ENCODE results near the gene CFAP73. TPM values are rescaled to one million over a fixed set of nuclear protein-coding genes. Genes with fewer than 3 reads are reported as not detected.

The CFAP73 gene
- total and polyA plus RNA-seq, 4 experiments from 2014 or later = 0.18 TPM; not detected in 3

- Mint-ChIP-seq H3K4me1 (peaks cover 26 to 51% (median 35%) of the 10 kb centered on the region in 4 donors), H3K4me3 (peak overlapping the region; percentile 95 to 98 (median 96)), H3K27me3 (no peaks in the 10 kb centered on the region), H3K36me3 (peaks cover 13 to 41% of the 10 kb centered on the region in 2 donors), H3K9me3 (peaks cover 0 to 1% (median 0%) of the 10 kb centered on the region in 8 donors), H3K27ac (peak overlapping the region; percentile 95 to 98 (median 97))
- intact Hi-C loops (cut with micrococcal nuclease) = loop anchor here (1.0 to 10.0 kb wide), 2 partner anchors 31 to 279 kb away; partner anchors contain the start of gene OAS1
- Histone ChIP-seq H3K4me3 (ENCODE audit: low read length in 2 of 2) (peak overlapping the region; percentile 74 to 91), H3K9me3 (ENCODE audit: control insufficient read depth in 1 of 2, low read length in 2 of 2) (no peaks in the 10 kb centered on the region), H3K36me3 (ENCODE audit: insufficient read depth, low read length) (peaks cover 18% of the 10 kb centered on the region), H3K4me1 (ENCODE audit: insufficient read depth, low read length) (peaks cover 42% of the 10 kb centered on the region), H3K27me3 (ENCODE audit: insufficient read depth, low read length) (no peaks in the 10 kb centered on the region), H3K27ac (ENCODE audit: low read depth, low read length) (peak overlapping the region; percentile 92)
- no peak for DNase-seq
- CTCF ChIA-PET (ENCODE audit: partially characterized antibody) = interaction anchor here (2.5 kb wide), 1 partner anchor 10 kb away, joined by 14 read pairs; no protein-coding TSS in a partner anchor
- POLR2A ChIA-PET (ENCODE audit: partially characterized antibody) = interaction anchor here (0.6 to 6.1 kb wide), 11 partner anchors 10 to 277 kb away, joined by 3 to 55 read pairs (median 6); partner anchors contain the start of genes OAS1, OAS2, SLC8B1 and TPCN1
These were observed 34.8 kb downstream of the CFAP73 start for GRCh38 chr12:113184098-113184899.

DNA sequence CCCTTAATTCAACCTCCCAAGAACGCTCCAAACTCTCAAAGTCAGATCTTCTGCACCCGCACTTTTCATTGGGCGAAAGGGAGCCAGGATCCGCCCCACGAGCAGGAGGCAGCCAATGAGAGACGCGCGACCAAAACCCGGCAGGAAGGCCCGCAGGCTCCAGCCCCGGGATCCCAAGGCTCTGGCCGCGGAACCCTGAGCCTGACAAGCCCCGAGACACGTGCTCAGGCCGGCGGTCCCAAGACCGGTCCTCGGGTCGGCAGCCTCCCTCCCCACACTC, 35.3 kb downstream of the CFAP73 start:
- H3K27ac Mint-ChIP-seq = peak overlapping the region; percentile 95 to 98 (median 97)
- peaks cover 13 to 38% of the 10 kb centered on the region in 2 donors for H3K36me3 Mint-ChIP-seq
- Histone ChIP-seq H3K4me3 (ENCODE audit: low read length in 2 of 2) (peak overlapping the region; percentile 74 to 91), H3K36me3 (ENCODE audit: insufficient read depth, low read length) (peaks cover 13% of the 10 kb centered on the region), H3K9me3 (ENCODE audit: control insufficient read depth in 1 of 2, low read length in 2 of 2) (no peaks in the 10 kb centered on the region), H3K27me3 (ENCODE audit: insufficient read depth, low read length) (no peaks in the 10 kb centered on the region), H3K27ac (ENCODE audit: low read depth, low read length) (peak overlapping the region; percentile 92), H3K4me1 (ENCODE audit: insufficient read depth, low read length) (peaks cover 42% of the 10 kb centered on the region)
- H3K4me1 Mint-ChIP-seq = peaks cover 26 to 53% (median 37%) of the 10 kb centered on the region in 4 donors
- peak; percentile 90 to 95 (median 91) for DNase-seq
- peak overlapping the region; percentile 95 to 98 (median 96) for H3K4me3 Mint-ChIP-seq
- H3K27me3 Mint-ChIP-seq = no peaks in the 10 kb centered on the region
- peaks cover 0 to 1% (median 0%) of the 10 kb centered on the region in 8 donors for H3K9me3 Mint-ChIP-seq
- ChIA-PET CTCF (ENCODE audit: partially characterized antibody) (interaction anchor here (2.5 kb wide), 1 partner anchor 11 kb away, joined by 14 read pairs; no protein-coding TSS in a partner anchor), POLR2A (ENCODE audit: partially characterized antibody) (interaction anchor here (0.7 to 6.1 kb wide), 15 partner anchors 10 to 206 kb away, joined by 3 to 55 read pairs (median 4); partner anchors contain the start of genes OAS2, SLC8B1 and TPCN1)
- intact Hi-C loops (cut with micrococcal nuclease) = loop anchor here (1.0 to 10.0 kb wide), 6 partner anchors 32 to 280 kb away; partner anchors contain the start of genes OAS1, OAS2, PLBD2 and SLC8B1

GRCh38 chr12:113185180-113186032, 35.9 kb downstream of the CFAP73 start, which contains the start of the genes DDX54 and RITA1:
Gene DDX54 (minus strand): TSS chr12:113185478. CDS start chr12:113185451, 27 bp downstream.
Gene RITA1 (plus strand): TSS chr12:113185721. CDS start chr12:113186747, 1,026 bp downstream.
- no peaks in the 10 kb centered on the region for H3K27me3 ChIP-seq (ENCODE audit: insufficient read depth, low read length)
- peaks cover 7% of the 10 kb centered on the region for H3K36me3 ChIP-seq (ENCODE audit: insufficient read depth, low read length)
- no peaks in the 10 kb centered on the region for H3K9me3 ChIP-seq (ENCODE audit: control insufficient read depth in 1 of 2, low read length in 2 of 2)
- H3K27ac Mint-ChIP-seq = peak within 1 kb of the TSS; percentile 95 to 98 (median 97)
- CTCF ChIA-PET (ENCODE audit: partially characterized antibody) = interaction anchor here (1.1 to 1.3 kb wide), 2 partner anchors 9 to 87 kb away, joined by 3 to 4 read pairs; no protein-coding TSS in a partner anchor
- intact Hi-C loops (cut with micrococcal nuclease) = loop anchor here (1.0 to 10.0 kb wide), 5 partner anchors 36 to 281 kb away; partner anchors contain the start of genes OAS1, OAS2, PLBD2 and SLC8B1
- POLR2A ChIA-PET (ENCODE audit: partially characterized antibody) = interaction anchor here (0.7 to 6.1 kb wide), 15 partner anchors 10 to 207 kb away, joined by 3 to 55 read pairs (median 4); partner anchors contain the start of genes OAS2, SLC8B1 and TPCN1
- H3K4me1 Mint-ChIP-seq = peaks cover 25 to 53% (median 37%) of the 10 kb centered on the region in 4 donors
- DNase-seq = peak; percentile 78 to 91 (median 87)
- H3K4me3 Mint-ChIP-seq = peak within 1 kb of the TSS; percentile 95 to 98 (median 96)
- peak within 1 kb of the TSS; percentile 74 to 91 for H3K4me3 ChIP-seq (ENCODE audit: low read length in 2 of 2)
- H3K9me3 Mint-ChIP-seq = peaks cover 0 to 1% (median 0%) of the 10 kb centered on the region in 8 donors
- peak within 1 kb of the TSS; percentile 92 for H3K27ac ChIP-seq (ENCODE audit: low read depth, low read length)
- H3K4me1 ChIP-seq (ENCODE audit: insufficient read depth, low read length) = peaks cover 42% of the 10 kb centered on the region
- H3K36me3 Mint-ChIP-seq = peaks cover 8 to 34% of the 10 kb centered on the region in 2 donors
- H3K27me3 Mint-ChIP-seq = no peaks in the 10 kb centered on the region

DNA sequence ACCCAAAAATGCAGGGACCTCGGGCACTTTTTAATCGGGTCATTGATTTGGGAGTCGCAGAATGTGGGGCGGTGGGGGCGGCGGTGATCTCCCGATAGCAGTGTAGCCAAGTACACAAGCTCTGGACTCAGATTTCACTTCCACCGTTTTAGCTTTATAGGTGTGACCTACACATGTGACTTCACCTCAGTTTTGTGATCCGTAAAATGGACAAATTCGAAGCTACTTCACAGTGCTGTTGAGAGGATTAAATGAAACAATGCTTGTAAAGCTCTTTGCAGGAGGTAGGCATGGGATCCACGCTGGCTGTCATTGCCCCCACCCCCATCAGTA, 36.5 kb downstream of the CFAP73 start:
- Histone ChIP-seq H3K4me3 (ENCODE audit: low read length in 2 of 2) (peak overlapping the region; percentile 74 to 91), H3K27me3 (ENCODE audit: insufficient read depth, low read length) (no peaks in the 10 kb centered on the region), H3K9me3 (ENCODE audit: control insufficient read depth in 1 of 2, low read length in 2 of 2) (no peaks in the 10 kb centered on the region), H3K27ac (ENCODE audit: low read depth, low read length) (peak overlapping the region; percentile 92), H3K36me3 (ENCODE audit: insufficient read depth, low read length) (peaks cover 1% of the 10 kb centered on the region), H3K4me1 (ENCODE audit: insufficient read depth, low read length) (peaks cover 42% of the 10 kb centered on the region)
- intact Hi-C loops (cut with micrococcal nuclease) = loop anchor here (5.0 to 10.0 kb wide), 2 partner anchors 209 to 281 kb away; partner anchors contain the start of genes OAS1 and OAS2
- Mint-ChIP-seq H3K27ac (peak overlapping the region; percentile 77 to 98 (median 95)), H3K9me3 (no peaks in the 10 kb centered on the region), H3K36me3 (peaks cover 5 to 35% of the 10 kb centered on the region in 2 donors), H3K4me3 (peak overlapping the region; percentile 89 to 98 (median 96)), H3K27me3 (no peaks in the 10 kb centered on the region), H3K4me1 (peaks cover 25 to 53% (median 37%) of the 10 kb centered on the region in 4 donors)
- DNase-seq = no peak
- ChIA-PET POLR2A (ENCODE audit: partially characterized antibody) (interaction anchor here (0.7 to 6.1 kb wide), 10 partner anchors 9 to 207 kb away, joined by 3 to 55 read pairs (median 8); partner anchors contain the start of genes OAS2, SLC8B1 and TPCN1), CTCF (ENCODE audit: partially characterized antibody) (interaction anchor here (1.1 to 1.3 kb wide), 2 partner anchors 10 to 88 kb away, joined by 3 to 4 read pairs; no protein-coding TSS in a partner anchor)

GRCh38 chr12:113186666-113187325, 37.3 kb downstream of the CFAP73 start:
- H3K4me1 Mint-ChIP-seq = peaks cover 25 to 49% (median 37%) of the 10 kb centered on the region in 4 donors
- Histone ChIP-seq H3K4me3 (ENCODE audit: low read length in 2 of 2) (peak overlapping the region in 1 of 2 donors; percentile 91), H3K27me3 (ENCODE audit: insufficient read depth, low read length) (no peaks in the 10 kb centered on the region), H3K27ac (ENCODE audit: low read depth, low read length) (no peak overlapping the region), H3K4me1 (ENCODE audit: insufficient read depth, low read length) (peaks cover 40% of the 10 kb centered on the region), H3K36me3 (ENCODE audit: insufficient read depth, low read length) (peaks cover 7% of the 10 kb centered on the region), H3K9me3 (ENCODE audit: control insufficient read depth in 1 of 2, low read length in 2 of 2) (no peaks in the 10 kb centered on the region)
- peak overlapping the region; percentile 89 to 98 (median 96) for H3K4me3 Mint-ChIP-seq
- no peak for DNase-seq
- intact Hi-C loops (cut with micrococcal nuclease) = loop anchor here (1.0 to 10.0 kb wide), 3 partner anchors 17 to 282 kb away; partner anchors contain the start of genes OAS1 and OAS2
- no peaks in the 10 kb centered on the region for H3K27me3 Mint-ChIP-seq
- peak overlapping the region; percentile 77 to 98 (median 93) for H3K27ac Mint-ChIP-seq
- no peaks in the 10 kb centered on the region for H3K9me3 Mint-ChIP-seq
- POLR2A ChIA-PET (ENCODE audit: partially characterized antibody) = interaction anchor here (2.5 to 6.1 kb wide), 4 partner anchors 22 to 208 kb away, joined by 11 to 55 read pairs (median 20); partner anchors contain the start of genes OAS2 and TPCN1
- H3K36me3 Mint-ChIP-seq = peaks cover 5 to 36% of the 10 kb centered on the region in 2 donors
- CTCF ChIA-PET (ENCODE audit: partially characterized antibody) = interaction anchor here (0.7 to 1.3 kb wide), 6 partner anchors 10 to 123 kb away, joined by 3 to 5 read pairs (median 4); no protein-coding TSS in a partner anchor

Data from CD4-positive, alpha-beta memory T cell (primary cell).